ENCODE results near the gene ZNF598.

ZNF598 gene

DNA sequence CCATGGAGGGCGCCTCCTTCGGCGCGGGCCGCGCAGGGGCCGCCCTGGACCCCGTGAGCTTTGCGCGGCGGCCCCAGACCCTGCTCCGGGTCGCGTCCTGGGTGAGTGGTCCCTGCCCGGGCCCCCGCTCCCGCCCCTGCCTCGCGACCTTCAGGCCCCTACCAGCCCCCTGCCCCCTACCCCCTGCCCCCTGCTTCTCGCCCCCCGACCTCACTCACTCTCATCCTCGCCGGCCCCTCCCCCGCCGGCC lies 19.6 kb downstream of the ZNF598 start:
- no peak for DNase-seq

- no peak for DNase-seq
Measured at GRCh38 chr16:1989209-1990100, 20.2 kb downstream of the ZNF598 start, which contains the start of gene SYNGR3. Gene SYNGR3, plus strand, starts transcription at chr16:1989970. Its CDS starts 133 bp downstream, at chr16:1990103.

GRCh38 chr16:1987198-1987597 lies 22.4 kb downstream of the ZNF598 start:
- no peak for DNase-seq

DNA sequence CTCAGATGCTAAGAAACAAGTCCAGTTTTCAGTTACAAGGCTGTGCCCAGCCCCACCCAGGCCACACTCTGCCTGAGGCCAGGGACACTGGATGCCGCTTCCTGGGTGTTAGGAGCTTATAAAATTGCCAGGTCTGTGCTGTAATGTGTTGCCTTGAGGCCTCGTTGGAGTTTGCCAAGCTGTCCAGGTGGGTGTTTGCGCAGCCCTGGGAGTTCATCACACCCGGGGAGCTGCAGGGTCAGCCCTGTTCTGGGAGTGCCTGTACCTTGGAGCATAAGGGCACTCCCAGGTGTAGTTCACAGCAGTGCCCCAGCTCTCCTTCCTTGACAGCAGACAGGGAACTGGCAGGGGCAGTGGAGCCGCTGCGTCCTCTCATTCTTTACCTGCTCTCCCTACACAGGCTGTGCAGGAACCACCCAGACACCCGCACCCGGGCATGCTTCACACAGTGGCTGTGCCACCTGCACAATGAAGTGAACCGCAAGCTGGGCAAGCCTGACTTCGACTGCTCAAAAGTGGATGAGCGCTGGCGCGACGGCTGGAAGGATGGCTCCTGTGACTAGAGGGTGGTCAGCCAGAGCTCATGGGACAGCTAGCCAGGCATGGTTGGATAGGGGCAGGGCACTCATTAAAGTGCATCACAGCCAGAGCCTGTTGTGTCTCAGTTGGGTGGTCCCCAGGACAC lies 24.0 kb downstream of the ZNF598 start:
- no peak for DNase-seq

GRCh38 chr16:1984347-1985225 lies 25.0 kb downstream of the ZNF598 start:
- DNase-seq = no peak

DNA sequence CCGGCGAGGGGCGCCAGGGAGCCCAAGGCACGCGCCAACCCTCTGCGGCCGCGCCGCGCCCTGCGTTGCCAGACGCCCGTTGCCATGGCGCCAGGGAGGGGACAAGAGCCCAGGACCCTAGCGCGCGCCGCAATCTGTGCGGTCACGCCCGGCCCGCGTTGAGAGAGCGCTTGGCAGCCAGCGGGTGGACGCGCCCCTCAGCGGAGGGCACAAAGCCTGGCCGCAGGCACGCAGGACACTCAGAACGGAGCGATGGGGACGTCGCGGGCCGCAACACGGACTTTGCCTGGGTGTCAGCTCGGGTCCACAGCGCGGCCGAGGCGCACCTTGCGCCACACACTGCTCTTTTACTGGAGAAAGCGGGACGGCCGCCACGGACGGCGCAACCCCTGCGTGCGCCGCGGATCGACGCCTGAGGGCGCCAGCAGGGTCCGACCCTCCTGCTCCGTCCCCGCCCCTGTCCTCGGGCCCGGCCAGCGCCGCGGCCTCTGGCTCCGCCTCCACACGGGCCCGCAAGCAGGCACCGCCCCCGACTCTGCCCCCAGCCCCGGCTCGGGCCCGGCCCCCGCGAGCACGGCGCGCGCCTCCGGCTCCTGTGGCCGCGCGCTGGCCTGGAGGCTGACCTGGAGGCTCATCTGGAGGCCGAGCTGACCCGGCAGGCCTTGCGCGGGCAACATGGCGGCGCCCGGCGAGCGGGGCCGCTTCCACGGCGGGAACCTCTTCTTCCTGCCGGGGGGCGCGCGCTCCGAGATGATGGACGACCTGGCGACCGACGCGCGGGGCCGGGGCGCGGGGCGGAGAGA lies 25.9 kb downstream of the ZNF598 start, which contains the start of gene GFER:
TSS of gene GFER (plus strand) at position 650 of the 803 bp plus-strand sequence. CDS start at position 676, 26 bp downstream.
- DNase-seq = peak; percentile 63

DNA sequence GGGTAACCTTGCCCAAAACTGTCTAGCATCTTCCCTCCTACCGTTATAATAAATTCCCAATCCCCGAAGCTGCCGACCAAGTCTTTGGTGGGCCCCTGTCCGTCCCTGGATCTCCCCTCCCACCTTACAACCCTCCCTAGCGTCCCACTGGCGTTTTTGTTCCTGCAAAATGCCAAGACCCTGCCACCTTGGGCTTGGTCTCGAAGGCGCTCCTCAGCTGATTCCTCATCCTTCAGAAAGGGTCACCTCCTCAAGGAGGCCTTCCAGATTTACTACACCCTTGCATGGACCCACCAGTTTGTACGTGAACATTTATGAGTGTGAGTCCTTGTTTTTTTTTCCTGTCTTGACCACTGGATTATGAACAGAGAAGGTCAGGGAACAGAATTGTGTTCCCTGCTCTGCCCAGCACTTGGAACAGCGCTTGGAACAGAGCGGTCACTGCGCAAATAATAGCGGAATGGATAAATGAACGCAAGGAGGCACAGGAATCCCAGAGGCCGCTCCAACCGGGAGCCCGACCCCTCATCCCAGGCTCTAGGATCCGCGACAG lies 26.6 kb downstream of the ZNF598 start:
- DNase-seq = no peak

- DNase-seq = peak; percentile 38
Measured at GRCh38 chr16:1982013-1982433, 27.6 kb downstream of the ZNF598 start.

DNA sequence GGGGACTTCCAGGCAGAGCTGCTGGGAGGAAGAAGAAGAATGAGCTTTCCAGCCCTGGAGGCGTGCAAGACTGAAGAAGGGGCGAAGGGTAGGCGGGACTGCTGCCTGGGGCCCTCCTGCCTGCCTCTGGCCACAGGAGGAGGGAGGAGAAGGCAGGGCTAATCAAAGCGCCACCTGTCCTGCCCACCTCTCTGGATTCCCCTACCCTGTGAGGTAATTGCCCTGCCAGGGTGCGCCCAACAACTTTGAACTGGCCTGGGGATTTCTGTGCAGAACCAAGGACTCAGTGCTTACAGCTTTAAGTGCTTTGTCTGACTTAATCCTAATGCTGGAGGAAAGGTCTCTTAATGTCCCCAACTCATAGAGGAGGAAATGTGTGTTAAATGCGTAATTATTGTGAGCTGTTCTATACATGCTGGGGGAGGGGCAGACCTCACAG lies 28.2 kb downstream of the ZNF598 start, which contains the start of gene NOXO1:
TSS of gene NOXO1 (minus strand) at position 72 of the 439 bp plus-strand sequence. CDS start 290 bp downstream, outside the sequence.
- no peak for DNase-seq

DNA sequence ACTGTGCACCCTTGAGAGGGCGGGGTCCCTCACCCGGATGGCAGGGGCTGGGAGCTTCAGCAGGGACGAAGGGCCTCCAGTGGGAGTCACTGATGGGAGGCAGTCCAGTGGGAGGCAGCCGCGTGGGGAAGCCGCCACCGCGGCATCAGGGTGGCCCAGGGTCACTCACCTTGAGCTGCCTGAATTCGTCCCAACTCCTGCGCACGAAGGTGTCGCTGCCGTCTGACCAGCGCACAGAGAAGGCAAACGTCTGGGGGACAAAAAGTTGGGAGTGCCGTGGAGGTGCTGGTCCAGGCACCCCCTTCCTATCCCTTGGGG lies 28.9 kb downstream of the ZNF598 start:
- no peak for DNase-seq

GRCh38 chr16:1980030-1980769 lies 29.4 kb downstream of the ZNF598 start:
- DNase-seq = no peak

DNA sequence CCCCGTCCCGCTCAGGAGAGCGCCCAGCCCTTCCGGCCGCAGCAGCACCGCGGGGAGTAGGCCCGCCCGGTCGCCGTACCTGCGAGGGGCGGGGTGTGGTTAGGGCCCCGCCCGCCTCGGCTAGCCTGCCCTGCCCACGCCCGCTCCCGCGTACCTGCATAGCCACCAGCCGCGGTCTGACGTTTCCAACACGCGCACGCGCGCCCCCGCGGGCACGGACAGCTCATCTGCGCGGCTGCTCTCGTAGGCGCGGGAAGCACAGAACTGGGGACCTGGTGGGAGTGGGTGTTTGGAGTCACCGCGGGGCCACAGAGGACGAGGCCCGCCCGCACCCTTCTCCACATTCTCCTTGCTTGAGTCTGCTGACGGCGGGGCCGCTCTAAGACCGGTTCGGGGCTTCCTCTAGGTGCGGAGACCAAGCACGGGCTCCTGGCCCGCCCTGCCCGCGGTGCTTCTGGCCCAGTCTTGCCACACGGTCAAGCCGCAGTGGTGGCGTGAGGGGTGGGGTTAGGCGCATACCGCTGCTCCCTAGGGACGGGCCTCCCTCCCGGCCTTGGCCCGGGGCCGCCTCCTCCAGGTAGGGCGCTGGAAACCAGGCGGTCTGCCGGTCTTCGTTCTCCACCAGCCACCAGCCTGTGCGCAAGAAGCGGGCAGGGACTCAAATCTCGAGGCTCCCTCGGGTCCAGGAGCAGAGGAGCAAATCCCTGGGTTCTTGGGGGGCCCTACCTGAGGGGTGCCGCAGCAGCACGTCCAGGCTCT lies 30.2 kb downstream of the ZNF598 start:
- no peak for DNase-seq

DNA sequence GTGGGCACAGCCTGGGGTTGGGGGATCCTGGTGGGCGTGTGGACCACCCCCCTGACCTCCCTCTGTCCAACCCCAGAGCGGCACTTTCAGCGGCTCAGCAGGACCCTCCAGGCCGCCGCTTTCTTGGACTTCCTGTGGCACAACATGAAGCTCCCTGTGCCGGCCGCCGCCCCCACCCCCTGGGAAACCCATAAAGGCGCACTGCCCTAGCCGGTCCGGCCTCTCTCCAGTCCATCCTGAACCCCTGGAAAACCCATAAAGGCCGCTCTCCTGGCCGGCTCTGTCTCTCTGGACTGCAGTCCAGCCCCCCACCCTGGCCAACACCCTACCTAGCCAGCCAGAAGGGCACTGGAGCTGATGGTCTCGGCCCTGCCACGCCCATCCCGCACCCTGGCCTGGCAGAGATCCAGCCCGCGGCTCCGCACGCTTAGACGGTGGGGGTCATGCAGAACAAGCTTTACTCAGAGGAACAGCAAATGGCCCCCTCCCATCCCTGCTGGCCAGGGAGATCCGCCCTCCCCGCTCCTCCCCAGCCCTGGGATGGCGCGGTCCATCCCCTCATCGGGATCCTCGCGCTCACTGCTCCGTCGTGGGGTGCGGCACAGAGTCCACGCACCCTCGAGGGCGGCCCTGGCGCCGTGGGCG lies 31.0 kb downstream of the ZNF598 start:
- no peak for DNase-seq

DNA sequence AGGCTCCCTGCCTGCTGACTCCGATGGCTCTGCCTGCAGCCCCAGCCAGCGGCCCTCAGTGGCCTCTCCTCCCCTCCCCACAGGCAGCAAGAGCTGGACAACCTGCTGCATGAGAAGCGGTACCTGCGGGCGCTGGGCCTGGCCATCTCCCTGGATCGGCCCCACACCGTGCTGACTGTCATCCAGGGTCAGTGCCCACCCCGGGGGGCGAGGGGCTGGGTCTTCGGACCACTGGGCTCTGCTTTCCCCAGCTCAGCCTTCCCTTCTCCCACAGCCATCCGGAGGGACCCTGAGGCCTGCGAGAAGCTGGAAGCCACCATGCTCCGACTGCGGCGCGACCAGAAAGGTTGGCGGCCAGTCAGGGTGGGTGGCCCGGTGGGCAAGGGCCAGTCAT lies 31.7 kb downstream of the ZNF598 start:
- DNase-seq = no peak

- no peak for DNase-seq
Measured at GRCh38 chr16:1976951-1977874, 32.4 kb downstream of the ZNF598 start.

GRCh38 chr16:1976216-1976520 lies 33.5 kb downstream of the ZNF598 start:
- no peak for DNase-seq

- DNase-seq = no peak
Measured at GRCh38 chr16:1975432-1976215, 34.0 kb downstream of the ZNF598 start.
